Neural progenitor cell (in vitro differentiated cells): ENCODE results near the gene ABCC2. TPM values are rescaled to one million over a fixed set of nuclear protein-coding genes. Genes with fewer than 3 reads are reported as not detected.

Experiments used
- DNase-seq: peaks from one replicate; pipeline ENCODE4 v3.0.0-alpha.2; 2016; ENCODE audit warnings: low spot score
- H2AFZ ChIP-seq: fragments of 200-600 bp; sonication (generic); replicated peaks from 2 replicates; pipeline ENCODE4 v1.6.1; 2016; ENCODE audit warnings: antibody characterized with exemption
- H3F3A ChIP-seq: fragments of 200-600 bp; sonication (generic); 2 replicates; pipeline ENCODE4 v1.6.1; 2016; ENCODE audit warnings: antibody characterized with exemption, low read depth
- H3K27ac ChIP-seq: fragments of 200-600 bp; sonication (generic); 2 replicates; pipeline ENCODE4 v1.5.1; 2016; ENCODE audit warnings: mild to moderate bottlenecking
- H3K27me3 ChIP-seq: fragments of 200-600 bp; sonication (generic); 2 replicates; pipeline ENCODE4 v1.6.1; 2016; ENCODE audit warnings: mild to moderate bottlenecking, moderate library complexity
- H3K36me3 ChIP-seq: fragments of 200-600 bp; sonication (generic); 2 replicates; pipeline ENCODE4 v1.5.1; 2016
- H3K4me1 ChIP-seq: fragments of 200-600 bp; sonication (generic); 2 replicates; pipeline ENCODE4 v1.6.1; 2016; ENCODE audit warnings: mixed run types
- H3K4me2 ChIP-seq: fragments of 200-600 bp; sonication (generic); 2 replicates; pipeline ENCODE4 v1.6.1; 2016
- H3K4me3 ChIP-seq: fragments of 200-600 bp; sonication (generic); 2 replicates; pipeline ENCODE4 v1.5.1; 2016
- H3K79me2 ChIP-seq: fragments of 200-600 bp; sonication (generic); 2 replicates; pipeline ENCODE4 v1.6.1; 2016; ENCODE audit warnings: low read depth
- H3K9ac ChIP-seq: fragments of 200-600 bp; sonication (generic); 2 replicates; pipeline ENCODE4 v1.6.1; 2016
- H3K9me3 ChIP-seq: fragments of 200-600 bp; sonication (generic); 2 replicates; pipeline ENCODE4 v1.5.1; 2016; ENCODE audit warnings: low read depth
- H4K20me1 ChIP-seq: fragments of 200-600 bp; sonication (generic); 2 replicates; pipeline ENCODE4 v1.6.1; 2016; ENCODE audit warnings: low read depth
- H3K27ac Mint-ChIP-seq: 3 replicates; pipeline ENCODE4 v1.8.0; 2021; ENCODE audit warnings: mixed read lengths
- H3K27me3 Mint-ChIP-seq: 2 replicates; pipeline ENCODE4 v1.8.0; 2022; ENCODE audit warnings: low read depth, mild to moderate bottlenecking, inconsistent platforms, moderate library complexity, mixed read lengths; ENCODE audit not compliant: insufficient read depth
- H3K36me3 Mint-ChIP-seq: 3 replicates; pipeline ENCODE4 v1.8.0; 2021; ENCODE audit warnings: mixed read lengths
- H3K4me1 Mint-ChIP-seq: 3 replicates; pipeline ENCODE4 v1.8.0; 2021; ENCODE audit warnings: mixed read lengths
- H3K4me3 Mint-ChIP-seq: 3 replicates; pipeline ENCODE4 v1.8.0; 2021; ENCODE audit warnings: mild to moderate bottlenecking, moderate library complexity, mixed read lengths
- H3K9me3 Mint-ChIP-seq: 3 replicates; pipeline ENCODE4 v1.8.0; 2020; ENCODE audit warnings: mixed read lengths
- EZH2 ChIP-seq: fragments of 200-600 bp; sonication (generic); IDR thresholded peaks from 2 replicates; pipeline ENCODE4 v1.6.1; 2017; ENCODE audit warnings: antibody characterized with exemption, mild to moderate bottlenecking, moderate library complexity
- EZH2phosphoT487 ChIP-seq: fragments of 200-600 bp; sonication (generic); IDR thresholded peaks from 2 replicates; pipeline ENCODE4 v1.6.1; 2017; ENCODE audit warnings: antibody characterized with exemption
- total RNA-seq: library from RNA; depleted of rRNA; stranded (reverse); fragments of >200 nt; gene quantifications from 2 replicates; pipeline ENCODE4 v1.2.3, GENCODE V29; 2015; ENCODE audit warnings: low replicate concordance
- TF ChIP-seq, protein P1 (sequence below): fragments of 200-600 bp; sonication (generic); IDR thresholded peaks from 2 replicates; pipeline ENCODE4 v1.5.1; 2017; ENCODE audit warnings: antibody characterized with exemption, mild to moderate bottlenecking

Gene ABCC2
- total RNA-seq, 1 donor from 2014 or later = 0.26 TPM

DNA sequence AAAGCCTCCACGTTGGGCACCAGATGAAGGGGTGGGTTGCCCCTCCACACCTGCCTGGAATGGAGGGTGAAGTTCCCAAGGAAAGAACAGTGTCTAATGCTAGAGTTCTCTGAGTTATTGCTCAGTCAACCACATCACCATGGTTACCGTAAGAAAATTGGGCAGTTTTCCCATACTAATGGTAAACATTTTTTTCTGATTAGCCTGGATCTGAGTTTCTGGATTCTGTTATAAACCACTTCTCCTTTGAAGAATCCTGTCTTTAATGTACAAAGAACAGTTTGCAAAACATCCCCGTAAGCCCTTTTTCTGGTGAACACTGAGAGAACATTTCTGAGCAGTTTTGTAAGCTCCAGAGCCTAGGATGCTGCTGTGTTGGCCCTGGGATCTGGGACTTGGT, 45.5 kb downstream of the ABCC2 start:
- TF ChIP-seq, protein P1, sequence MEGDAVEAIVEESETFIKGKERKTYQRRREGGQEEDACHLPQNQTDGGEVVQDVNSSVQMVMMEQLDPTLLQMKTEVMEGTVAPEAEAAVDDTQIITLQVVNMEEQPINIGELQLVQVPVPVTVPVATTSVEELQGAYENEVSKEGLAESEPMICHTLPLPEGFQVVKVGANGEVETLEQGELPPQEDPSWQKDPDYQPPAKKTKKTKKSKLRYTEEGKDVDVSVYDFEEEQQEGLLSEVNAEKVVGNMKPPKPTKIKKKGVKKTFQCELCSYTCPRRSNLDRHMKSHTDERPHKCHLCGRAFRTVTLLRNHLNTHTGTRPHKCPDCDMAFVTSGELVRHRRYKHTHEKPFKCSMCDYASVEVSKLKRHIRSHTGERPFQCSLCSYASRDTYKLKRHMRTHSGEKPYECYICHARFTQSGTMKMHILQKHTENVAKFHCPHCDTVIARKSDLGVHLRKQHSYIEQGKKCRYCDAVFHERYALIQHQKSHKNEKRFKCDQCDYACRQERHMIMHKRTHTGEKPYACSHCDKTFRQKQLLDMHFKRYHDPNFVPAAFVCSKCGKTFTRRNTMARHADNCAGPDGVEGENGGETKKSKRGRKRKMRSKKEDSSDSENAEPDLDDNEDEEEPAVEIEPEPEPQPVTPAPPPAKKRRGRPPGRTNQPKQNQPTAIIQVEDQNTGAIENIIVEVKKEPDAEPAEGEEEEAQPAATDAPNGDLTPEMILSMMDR = no peak
- TF ChIP-seq EZH2 (no peak), EZH2phosphoT487 (no peak)
- H3K36me3 Mint-ChIP-seq = no peaks in the 10 kb centered on the region
- H3K9me3 Mint-ChIP-seq = no peaks in the 10 kb centered on the region
- H3F3A ChIP-seq = no peaks in the 10 kb centered on the region
- no peaks in the 10 kb centered on the region for H3K9me3 ChIP-seq
- H3K79me2 ChIP-seq = no peaks in the 10 kb centered on the region
- no peak overlapping the region for H3K4me2 ChIP-seq
- H3K27me3 Mint-ChIP-seq = peaks cover 3% of the 10 kb centered on the region
- H2AFZ ChIP-seq = no peak overlapping the region
- H3K27ac ChIP-seq = no peak overlapping the region
- H3K4me1 Mint-ChIP-seq = no peaks in the 10 kb centered on the region
- H3K27me3 ChIP-seq = no peaks in the 10 kb centered on the region
- no peaks in the 10 kb centered on the region for H4K20me1 ChIP-seq
- no peak overlapping the region for H3K9ac ChIP-seq
- H3K36me3 ChIP-seq = no peaks in the 10 kb centered on the region
- H3K4me1 ChIP-seq = no peaks in the 10 kb centered on the region
- H3K4me3 Mint-ChIP-seq = no peak overlapping the region
- H3K4me3 ChIP-seq = no peak overlapping the region
- H3K27ac Mint-ChIP-seq = no peak overlapping the region
- DNase-seq = no peak

DNA sequence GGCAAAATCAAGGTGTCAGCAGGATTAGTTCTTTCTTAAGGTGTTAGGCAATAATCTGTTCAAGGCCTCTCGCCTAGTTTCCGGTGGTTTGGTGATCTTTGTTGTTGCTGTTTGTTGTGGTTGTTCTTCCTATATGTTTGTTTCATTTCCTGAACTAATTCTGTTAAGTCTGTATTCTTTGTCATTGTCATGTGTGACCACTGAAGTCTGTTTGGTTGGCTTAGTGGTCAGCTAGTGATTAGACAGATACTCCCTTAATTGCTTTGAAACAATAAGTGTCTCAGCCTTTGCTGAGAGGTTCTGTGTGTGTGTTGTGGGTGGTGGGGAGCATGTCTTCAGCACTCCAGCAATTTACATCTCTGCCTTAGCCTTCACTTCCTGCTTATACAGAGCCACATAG, 46.0 kb downstream of the ABCC2 start:
- Mint-ChIP-seq H3K36me3 (no peaks in the 10 kb centered on the region), H3K27me3 (peaks cover 3% of the 10 kb centered on the region), H3K9me3 (no peaks in the 10 kb centered on the region), H3K4me3 (no peak overlapping the region), H3K4me1 (no peaks in the 10 kb centered on the region), H3K27ac (no peak overlapping the region)
- H3K27me3 ChIP-seq = no peaks in the 10 kb centered on the region
- no peaks in the 10 kb centered on the region for H3K4me1 ChIP-seq
- H3K9ac ChIP-seq = no peak overlapping the region
- no peak overlapping the region for H3K4me3 ChIP-seq
- TF ChIP-seq EZH2 (no peak), EZH2phosphoT487 (no peak)
- TF ChIP-seq, protein P1 = no peak
- H4K20me1 ChIP-seq = no peaks in the 10 kb centered on the region
- no peaks in the 10 kb centered on the region for H3K36me3 ChIP-seq
- H2AFZ ChIP-seq = no peak overlapping the region
- no peaks in the 10 kb centered on the region for H3F3A ChIP-seq
- no peak overlapping the region for H3K4me2 ChIP-seq
- no peak for DNase-seq
- no peaks in the 10 kb centered on the region for H3K79me2 ChIP-seq
- H3K27ac ChIP-seq = no peak overlapping the region
- no peaks in the 10 kb centered on the region for H3K9me3 ChIP-seq

DNA sequence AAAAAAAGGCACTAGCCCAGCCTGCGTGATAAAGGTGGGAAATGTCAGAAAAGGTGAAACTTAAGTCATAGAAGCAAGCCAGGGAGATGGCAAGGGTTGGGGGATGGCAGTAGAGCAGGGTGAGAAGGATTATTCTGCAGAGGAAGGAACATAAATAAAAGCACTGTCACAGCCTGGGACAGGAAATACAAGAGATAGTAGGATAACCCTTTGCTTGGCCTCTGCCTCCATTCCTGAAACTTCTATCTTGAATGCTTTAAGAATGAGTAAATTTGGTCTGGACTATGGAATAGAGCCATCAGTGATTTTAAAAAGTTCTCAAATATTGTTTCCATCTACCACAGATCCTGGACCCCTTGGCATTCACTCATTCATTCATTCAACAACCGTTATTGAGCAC, 50.0 kb downstream of the ABCC2 start:
- Mint-ChIP-seq H3K36me3 (peaks cover 2% of the 10 kb centered on the region), H3K27me3 (peaks cover 3% of the 10 kb centered on the region), H3K9me3 (peaks cover 8% of the 10 kb centered on the region), H3K27ac (no peak overlapping the region), H3K4me3 (no peak overlapping the region), H3K4me1 (no peaks in the 10 kb centered on the region)
- no peak for TF ChIP-seq EZH2
- no peak for TF ChIP-seq EZH2phosphoT487
- TF ChIP-seq, protein P1 = no peak
- Histone ChIP-seq H3F3A (no peaks in the 10 kb centered on the region), H3K4me1 (no peaks in the 10 kb centered on the region), H3K27me3 (no peaks in the 10 kb centered on the region), H3K36me3 (no peaks in the 10 kb centered on the region), H3K9me3 (no peaks in the 10 kb centered on the region), H3K4me3 (no peak overlapping the region), H3K27ac (no peak overlapping the region), H4K20me1 (no peaks in the 10 kb centered on the region), H2AFZ (no peak overlapping the region), H3K79me2 (no peaks in the 10 kb centered on the region), H3K9ac (no peak overlapping the region), H3K4me2 (no peak overlapping the region)
- DNase-seq = no peak
